HUES48 (cell line): ENCODE data around the gene LMX1A.

Experiments used
- H3K27ac ChIP-seq: one replicate; pipeline ENCODE4 v1.7.0; 2013; ENCODE audit warnings: low read depth, low read length, inconsistent platforms
- H3K27me3 ChIP-seq: 2 replicates; pipeline ENCODE4 v1.6.1; 2013; ENCODE audit warnings: mild to moderate bottlenecking, low read length; ENCODE audit not compliant: control insufficient read depth, insufficient read depth
- H3K36me3 ChIP-seq: 2 replicates; pipeline ENCODE4 v1.6.1; 2013; ENCODE audit warnings: low read length; ENCODE audit not compliant: control insufficient read depth, insufficient read depth
- H3K4me1 ChIP-seq: 2 replicates; pipeline ENCODE4 v1.6.1; 2013; ENCODE audit warnings: mild to moderate bottlenecking, low read length; ENCODE audit not compliant: control insufficient read depth, insufficient read depth
- H3K4me3 ChIP-seq: 2 replicates; pipeline ENCODE4 v1.5.1; 2013; ENCODE audit warnings: mild to moderate bottlenecking, low read depth, low read length
- H3K9ac ChIP-seq: 2 replicates; pipeline ENCODE4 v1.6.1; 2013; ENCODE audit warnings: mild to moderate bottlenecking, low read depth, low read length, moderate library complexity
- H3K9me3 ChIP-seq: 2 replicates; pipeline ENCODE4 v1.6.1; 2013; ENCODE audit warnings: low read length; ENCODE audit not compliant: control insufficient read depth, insufficient read depth

The LMX1A gene

DNA sequence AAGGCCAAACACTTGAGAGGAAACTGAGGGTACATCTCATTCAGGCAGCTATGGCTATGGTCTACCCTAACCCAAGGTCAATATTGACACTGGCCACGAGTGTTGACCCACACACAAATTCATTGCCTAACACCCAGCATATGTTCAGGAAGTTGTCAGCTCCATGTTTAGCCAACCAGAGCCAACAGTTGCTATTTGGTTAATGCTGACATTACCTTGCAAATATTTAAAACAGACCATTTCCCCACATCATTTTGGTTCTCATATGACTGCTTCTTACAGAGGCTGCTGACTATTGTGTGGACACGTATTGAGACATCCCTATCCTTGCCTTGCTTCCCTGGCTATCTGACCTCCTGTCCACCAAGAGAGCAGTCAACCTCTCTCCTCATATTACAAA is 97.3 kb downstream of the LMX1A start:
- H3K27ac ChIP-seq, result no peak overlapping the region
- no peaks in the 10 kb centered on the region for H3K4me1 ChIP-seq
- H3K9me3 ChIP-seq, result no peaks in the 10 kb centered on the region
- H3K36me3 ChIP-seq, result no peaks in the 10 kb centered on the region
- peaks cover 4% of the 10 kb centered on the region; the same call in 1 of the 2 replicates for H3K27me3 ChIP-seq
- H3K4me3 ChIP-seq, result no peak overlapping the region
- H3K9ac ChIP-seq, result no peak overlapping the region

DNA sequence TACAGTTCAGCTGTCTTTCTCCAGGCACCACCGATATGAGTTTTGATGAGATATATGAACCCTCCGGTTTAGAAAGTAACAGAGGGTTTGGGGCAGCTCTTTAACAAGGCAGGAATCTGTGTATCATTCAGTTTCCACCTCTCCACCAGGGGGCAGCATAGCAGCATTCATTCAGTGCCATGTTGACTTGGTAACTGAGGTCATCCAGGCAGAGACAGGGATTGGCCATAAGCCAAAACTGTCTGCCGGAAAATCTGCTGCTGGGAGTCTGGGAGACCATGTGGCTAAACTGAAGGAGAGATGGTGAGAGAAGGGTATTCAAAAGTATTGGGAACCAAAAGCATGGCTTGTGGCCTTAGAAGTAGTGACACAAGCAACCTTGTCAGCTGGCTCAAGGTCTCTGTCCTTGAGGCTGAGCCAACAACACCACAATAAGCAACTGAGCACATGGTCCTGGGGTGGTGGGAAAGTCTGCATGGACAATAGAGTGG is 98.5 kb downstream of the LMX1A start:
- Histone ChIP-seq H3K9me3 (no peaks in the 10 kb centered on the region), H3K36me3 (no peaks in the 10 kb centered on the region), H3K27me3 (peaks cover 4% of the 10 kb centered on the region; the same call in 1 of the 2 replicates), H3K4me1 (no peaks in the 10 kb centered on the region), H3K4me3 (no peak overlapping the region), H3K27ac (no peak overlapping the region), H3K9ac (no peak overlapping the region)

DNA sequence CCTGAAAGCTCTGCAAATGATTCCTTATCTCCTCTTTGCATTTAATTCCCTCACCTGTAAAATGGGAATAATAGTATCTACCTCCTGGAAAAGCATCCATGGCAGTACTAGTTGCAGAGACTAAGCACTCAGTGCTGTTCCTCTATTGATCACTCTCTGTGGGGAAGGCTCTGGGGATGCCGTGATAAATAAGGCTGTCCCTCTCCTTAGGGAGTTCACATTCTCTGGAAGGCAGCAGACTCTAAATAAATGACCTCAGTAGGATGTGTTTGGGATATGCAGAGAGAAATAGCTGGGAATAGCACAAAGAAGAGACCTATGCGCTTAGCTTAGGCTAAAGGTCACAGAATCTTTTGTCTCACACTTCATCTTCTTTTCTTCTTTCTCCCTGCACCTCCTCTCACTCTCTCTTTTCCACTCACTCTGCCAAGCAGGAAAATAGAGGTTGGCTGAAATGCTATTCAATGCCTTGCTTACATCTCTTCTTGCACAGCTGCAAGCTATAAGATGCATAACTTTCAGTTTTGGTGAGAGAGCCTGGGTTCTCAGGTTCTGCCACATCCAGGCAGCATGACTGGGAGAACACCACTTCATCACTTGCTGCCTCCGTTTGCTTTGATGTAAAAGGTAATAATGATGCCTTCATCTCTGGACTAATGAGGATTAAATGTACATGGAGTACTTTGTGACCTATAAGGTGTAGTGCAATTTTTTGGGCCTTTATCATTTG is 101.5 kb downstream of the LMX1A start:
- Histone ChIP-seq H3K9me3 (no peaks in the 10 kb centered on the region), H3K36me3 (no peaks in the 10 kb centered on the region), H3K4me3 (no peak overlapping the region), H3K27ac (peak overlapping the region; percentile 37), H3K4me1 (no peaks in the 10 kb centered on the region), H3K27me3 (peaks cover 4% of the 10 kb centered on the region; the same call in 1 of the 2 replicates), H3K9ac (no peak overlapping the region)

DNA sequence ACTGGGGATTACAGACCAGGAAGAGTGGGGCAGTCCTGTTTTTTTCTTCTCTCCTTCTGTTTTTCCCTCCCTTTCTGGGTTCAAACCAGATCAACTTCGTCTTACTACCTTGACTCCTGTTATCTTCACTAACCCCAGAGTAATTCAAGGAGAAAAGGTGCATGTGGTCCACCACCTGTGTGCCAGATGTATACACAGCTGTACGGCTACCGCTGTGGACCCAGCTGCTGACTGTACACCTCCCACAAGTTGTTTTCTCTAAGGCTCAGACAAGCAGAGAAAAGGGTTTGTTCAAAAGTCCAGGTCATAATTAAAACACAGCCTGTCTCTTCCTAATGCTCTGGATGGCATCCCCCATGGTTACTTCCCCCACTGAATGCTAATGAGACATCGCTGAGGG is 102.1 kb downstream of the LMX1A start:
- no peaks in the 10 kb centered on the region for H3K9me3 ChIP-seq
- no peak overlapping the region for H3K4me3 ChIP-seq
- no peak overlapping the region for H3K27ac ChIP-seq
- no peak overlapping the region for H3K9ac ChIP-seq
- no peaks in the 10 kb centered on the region for H3K36me3 ChIP-seq
- H3K27me3 ChIP-seq, result peaks cover 4% of the 10 kb centered on the region; the same call in 1 of the 2 replicates
- peaks cover under 1% of the 10 kb centered on the region; the same call in 1 of the 2 replicates for H3K4me1 ChIP-seq

DNA sequence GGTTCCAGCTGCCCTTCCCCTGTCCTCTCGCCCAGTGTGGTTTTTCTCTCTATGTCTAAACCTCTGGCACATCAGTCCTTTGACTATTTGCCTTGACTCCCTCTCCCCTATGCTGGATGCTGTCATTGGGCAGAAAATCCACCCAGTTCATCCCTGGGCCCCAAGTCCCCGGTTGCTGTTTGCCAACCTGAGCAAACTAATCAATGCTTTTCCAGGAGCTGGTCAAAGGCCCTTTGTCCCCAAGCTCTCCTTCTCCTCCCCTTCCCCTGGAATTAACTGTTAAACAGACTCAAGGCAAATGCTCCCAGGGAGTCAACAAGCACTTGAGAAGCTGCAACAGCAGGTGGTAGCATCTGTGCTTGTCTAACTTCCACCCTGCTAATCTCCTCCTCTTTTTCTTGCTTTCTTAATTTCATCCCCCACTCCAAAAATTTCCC is 102.7 kb downstream of the LMX1A start:
- no peaks in the 10 kb centered on the region for H3K36me3 ChIP-seq
- no peak overlapping the region for H3K27ac ChIP-seq
- H3K4me1 ChIP-seq, result peaks cover 3% of the 10 kb centered on the region; the same call in 1 of the 2 replicates
- H3K27me3 ChIP-seq, result peaks cover 4% of the 10 kb centered on the region; the same call in 1 of the 2 replicates
- H3K9me3 ChIP-seq, result no peaks in the 10 kb centered on the region
- no peak overlapping the region for H3K9ac ChIP-seq
- no peak overlapping the region for H3K4me3 ChIP-seq

DNA sequence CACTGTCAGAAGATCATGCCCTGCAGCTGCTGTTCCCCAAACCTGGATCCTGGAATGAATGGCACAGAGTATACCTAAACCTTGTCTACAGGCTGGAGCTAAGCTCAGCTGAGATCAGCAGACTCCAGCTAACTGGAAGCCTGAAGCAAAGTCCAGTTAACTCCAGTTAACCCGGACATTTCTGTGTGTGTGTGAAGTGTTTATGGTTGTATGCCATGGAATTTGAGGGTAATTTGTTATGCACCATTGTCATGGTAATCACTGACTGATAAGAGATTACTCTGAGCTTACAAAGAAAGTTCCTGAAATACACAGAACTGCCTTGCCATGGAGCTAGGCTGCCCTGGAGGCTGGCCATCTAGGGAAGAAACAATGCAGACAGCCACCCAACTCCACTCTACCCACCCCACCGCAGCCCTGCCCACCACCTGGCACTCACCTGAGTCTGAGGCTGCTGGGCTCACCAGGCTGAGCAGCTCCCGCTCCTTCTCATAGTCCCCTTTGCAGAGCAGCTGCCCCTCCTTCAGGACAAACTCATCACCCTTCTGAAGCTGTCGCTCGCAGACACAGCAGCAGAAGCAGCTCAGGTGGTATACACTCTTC is 107.4 kb downstream of the LMX1A start:
- no peaks in the 10 kb centered on the region; the same call in 1 of the 2 replicates for H3K27me3 ChIP-seq
- H3K27ac ChIP-seq, result no peak overlapping the region
- H3K36me3 ChIP-seq, result no peaks in the 10 kb centered on the region
- H3K9me3 ChIP-seq, result no peaks in the 10 kb centered on the region
- no peak overlapping the region for H3K9ac ChIP-seq
- H3K4me3 ChIP-seq, result no peak overlapping the region
- H3K4me1 ChIP-seq, result peaks cover 3% of the 10 kb centered on the region; the same call in 1 of the 2 replicates

DNA sequence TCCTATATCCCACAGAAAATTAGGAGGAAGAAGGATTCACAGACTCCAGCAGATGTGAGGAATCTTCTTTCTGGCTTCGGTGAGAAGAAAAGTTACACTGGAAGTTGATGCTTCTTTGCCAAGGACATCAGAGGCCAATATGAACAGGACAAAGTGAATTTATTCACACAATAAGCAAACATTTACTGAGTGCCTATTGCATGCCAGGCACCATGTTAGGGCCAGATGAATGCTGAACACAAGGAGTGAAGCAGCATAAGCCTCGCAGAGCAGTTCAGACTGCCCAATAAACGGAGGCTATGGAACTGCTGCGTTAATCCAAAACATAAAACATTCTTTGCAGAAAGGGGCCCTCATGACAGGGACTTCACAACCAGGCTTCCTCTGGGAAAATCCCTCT is 114.6 kb downstream of the LMX1A start:
- no peak overlapping the region for H3K9ac ChIP-seq
- H3K4me1 ChIP-seq, result no peaks in the 10 kb centered on the region
- no peaks in the 10 kb centered on the region for H3K9me3 ChIP-seq
- no peaks in the 10 kb centered on the region for H3K36me3 ChIP-seq
- H3K27me3 ChIP-seq, result peaks cover 46% of the 10 kb centered on the region
- no peak overlapping the region for H3K4me3 ChIP-seq
- H3K27ac ChIP-seq, result no peak overlapping the region

DNA sequence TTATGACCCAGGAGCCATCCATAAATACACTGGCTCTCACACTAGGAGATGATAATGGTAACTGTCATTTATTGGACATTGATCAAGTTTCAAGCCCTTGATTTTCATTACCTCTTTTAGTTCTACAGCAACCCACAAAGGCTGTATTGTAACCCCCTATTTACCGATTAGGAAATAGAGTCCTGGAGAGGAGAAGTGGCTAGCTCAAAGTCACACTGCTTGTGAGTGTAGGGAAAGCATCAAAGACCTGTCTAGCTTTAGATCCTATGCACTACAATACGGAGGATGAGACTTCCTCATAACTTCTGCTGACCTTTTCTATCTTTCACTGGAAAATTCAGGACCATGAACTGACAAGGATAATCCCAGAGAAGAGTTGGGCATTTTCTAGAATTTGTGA is 115.2 kb downstream of the LMX1A start:
- Histone ChIP-seq H3K27ac (no peak overlapping the region), H3K4me1 (peaks cover under 1% of the 10 kb centered on the region; the same call in 1 of the 2 replicates), H3K27me3 (peaks cover 53% of the 10 kb centered on the region), H3K9ac (no peak overlapping the region), H3K36me3 (no peaks in the 10 kb centered on the region), H3K9me3 (no peaks in the 10 kb centered on the region), H3K4me3 (no peak overlapping the region)

DNA sequence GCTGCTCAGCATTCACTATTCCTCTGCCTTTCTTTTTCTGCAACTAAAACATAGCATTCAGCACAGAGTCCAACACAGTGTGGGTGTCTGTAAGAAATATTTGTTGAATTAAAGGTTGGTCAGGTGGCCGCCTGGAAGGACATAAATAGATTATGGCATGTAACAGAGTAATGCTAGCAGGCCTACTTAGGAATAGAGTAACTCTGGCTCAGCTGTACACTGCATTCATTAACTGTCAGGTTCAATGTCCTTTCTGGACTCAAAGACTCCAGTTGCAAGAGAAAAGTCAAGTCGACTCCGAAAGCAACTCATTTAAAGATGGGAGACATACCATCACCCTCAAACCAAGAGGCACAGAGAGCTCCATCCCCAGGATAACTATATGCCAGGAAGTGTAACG is 116.0 kb downstream of the LMX1A start:
- peaks cover 4% of the 10 kb centered on the region; the same call in 1 of the 2 replicates for H3K4me1 ChIP-seq
- H3K4me3 ChIP-seq, result no peak overlapping the region
- no peaks in the 10 kb centered on the region for H3K36me3 ChIP-seq
- H3K9ac ChIP-seq, result no peak overlapping the region
- H3K27me3 ChIP-seq, result peaks cover 61% of the 10 kb centered on the region
- no peaks in the 10 kb centered on the region for H3K9me3 ChIP-seq
- no peak overlapping the region for H3K27ac ChIP-seq

DNA sequence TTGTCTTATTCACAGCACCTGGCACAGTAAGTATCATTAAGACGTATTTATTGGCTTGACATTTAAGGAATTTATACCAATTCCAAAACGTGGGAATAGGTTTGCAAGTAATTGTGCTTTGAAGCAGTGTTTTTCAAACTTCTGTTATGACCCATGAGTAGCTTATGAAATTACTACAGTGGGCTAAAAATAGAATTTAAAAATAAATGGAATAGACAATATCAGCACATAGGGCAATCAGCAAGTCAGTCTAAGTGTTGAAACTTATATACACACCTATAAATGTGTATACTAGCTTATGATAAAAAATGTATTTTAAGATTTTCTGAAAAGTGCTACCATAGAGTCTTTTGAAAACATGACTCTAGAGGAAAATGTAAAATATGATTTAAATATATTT is 116.6 kb downstream of the LMX1A start:
- H3K4me3 ChIP-seq, result no peak overlapping the region
- H3K9ac ChIP-seq, result no peak overlapping the region
- H3K9me3 ChIP-seq, result no peaks in the 10 kb centered on the region
- H3K36me3 ChIP-seq, result no peaks in the 10 kb centered on the region
- H3K4me1 ChIP-seq, result peaks cover 4% of the 10 kb centered on the region; the same call in 1 of the 2 replicates
- peaks cover 67% of the 10 kb centered on the region for H3K27me3 ChIP-seq
- no peak overlapping the region for H3K27ac ChIP-seq

DNA sequence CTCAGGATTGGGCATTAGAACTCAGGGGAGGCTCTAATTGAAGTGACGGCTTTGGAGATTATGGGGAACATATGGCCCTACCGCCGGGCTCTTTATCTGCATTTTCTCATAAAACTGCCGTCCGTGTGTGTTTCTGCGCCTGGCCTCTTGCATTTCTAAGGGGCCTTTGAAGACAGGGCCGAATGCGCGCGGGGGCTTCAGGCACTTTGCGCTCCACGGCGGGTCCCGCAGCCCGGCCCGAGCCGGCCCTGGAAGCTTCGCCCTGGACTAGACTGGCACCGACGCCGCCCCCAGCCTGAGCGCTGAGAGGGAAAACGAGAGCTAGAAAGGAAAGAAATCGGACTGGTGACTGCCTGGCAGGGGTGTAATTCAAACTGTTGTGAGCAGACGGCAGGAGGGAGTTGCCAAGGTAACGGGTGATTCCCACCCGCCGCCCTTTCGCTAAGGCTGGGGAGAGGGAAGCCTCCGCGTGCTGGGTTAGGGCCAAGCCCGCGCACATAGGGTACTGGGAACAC is 120.7 kb downstream of the LMX1A start:
- Histone ChIP-seq H3K27me3 (peaks cover 92% of the 10 kb centered on the region), H3K4me1 (peaks cover 7% of the 10 kb centered on the region; the same call in 1 of the 2 replicates), H3K4me3 (peak overlapping the region; percentile 66), H3K9me3 (no peaks in the 10 kb centered on the region), H3K36me3 (no peaks in the 10 kb centered on the region), H3K9ac (no peak overlapping the region), H3K27ac (peak overlapping the region; percentile 43)
